OCI-LY3 (cell line): Measurements from ENCODE around the gene S100A4.

Experiments used
- CTCF ChIP-seq: fragments of 200-600, 300-600 bp; sonication (generic); IDR thresholded peaks from 2 replicates; pipeline ENCODE4 v1.5.1; 2014; ENCODE audit warnings: antibody characterized with exemption, low read length, low read depth
- EZH2phosphoT487 ChIP-seq: fragments of 200-600 bp; shearing (Covaris generic); IDR thresholded peaks from 2 replicates; pipeline ENCODE4 v1.6.1; 2018; ENCODE audit warnings: antibody characterized with exemption, mixed run types, low read depth

DNA sequence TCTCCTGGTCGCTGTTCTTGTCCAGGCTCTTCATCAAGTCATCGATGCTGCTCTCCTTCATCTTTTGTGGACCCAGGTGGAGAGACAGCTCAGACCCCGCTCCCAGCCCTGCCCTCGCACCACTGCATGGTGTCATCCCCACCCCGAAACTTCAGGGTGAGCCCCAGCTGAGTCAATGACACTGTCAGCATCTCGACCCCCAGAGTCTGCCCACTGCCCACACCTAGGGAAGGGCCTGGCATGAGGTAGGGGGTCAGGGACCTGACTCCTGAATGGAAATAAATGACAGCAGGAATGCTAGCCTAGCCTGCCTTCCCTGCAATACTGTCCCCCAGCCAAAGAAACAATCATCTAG lies 8.3 kb downstream of the S100A4 start:
- TF ChIP-seq CTCF (no peak), EZH2phosphoT487 (no peak)
